DMS79 (cell line): ENCODE measurements around the gene EEF1A2.

ENCODE experiments used
- DNase-seq: peaks from one replicate; lab custom pipeline; 2025; lab: John Stamatoyannopoulos, UW

EEF1A2 gene

DNA sequence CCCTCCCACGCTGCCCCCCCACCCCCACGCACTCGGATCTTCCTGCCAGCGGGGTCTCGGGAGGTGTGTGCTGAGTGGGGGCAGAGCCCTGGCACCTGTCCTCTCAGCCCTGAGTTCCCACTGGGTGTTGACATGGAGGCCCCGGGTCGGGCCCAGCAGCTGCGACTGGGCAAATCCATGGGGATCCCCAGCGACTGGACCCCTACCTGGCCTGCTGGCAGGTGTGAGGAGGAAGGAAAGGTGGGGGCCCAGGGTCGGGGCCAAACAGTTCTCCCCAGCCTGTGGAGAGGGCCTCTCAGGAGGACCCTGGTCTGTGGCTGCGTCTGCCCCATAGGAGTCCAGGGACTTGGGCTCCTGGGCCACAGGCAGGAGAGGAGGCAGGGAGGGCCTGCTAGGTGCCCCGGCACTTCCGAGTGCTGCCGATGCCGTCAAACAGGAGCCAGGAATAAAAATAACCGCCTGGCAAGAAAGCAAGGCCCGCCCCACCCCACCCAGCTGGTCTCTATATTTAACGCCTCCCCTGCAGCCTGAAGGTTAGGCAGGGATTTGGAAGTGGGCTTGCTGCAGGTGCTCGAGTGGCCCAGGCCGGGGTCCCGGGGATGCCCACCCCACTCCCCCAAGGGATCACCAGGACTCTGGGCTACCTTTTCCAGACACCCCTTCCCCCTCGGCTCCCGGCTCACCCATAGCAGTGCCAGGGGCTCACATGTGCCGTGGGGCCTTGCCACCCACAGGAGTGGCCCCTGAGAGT is 1.4 kb upstream of the EEF1A2 start:
- DNase-seq, result no peak

DNA sequence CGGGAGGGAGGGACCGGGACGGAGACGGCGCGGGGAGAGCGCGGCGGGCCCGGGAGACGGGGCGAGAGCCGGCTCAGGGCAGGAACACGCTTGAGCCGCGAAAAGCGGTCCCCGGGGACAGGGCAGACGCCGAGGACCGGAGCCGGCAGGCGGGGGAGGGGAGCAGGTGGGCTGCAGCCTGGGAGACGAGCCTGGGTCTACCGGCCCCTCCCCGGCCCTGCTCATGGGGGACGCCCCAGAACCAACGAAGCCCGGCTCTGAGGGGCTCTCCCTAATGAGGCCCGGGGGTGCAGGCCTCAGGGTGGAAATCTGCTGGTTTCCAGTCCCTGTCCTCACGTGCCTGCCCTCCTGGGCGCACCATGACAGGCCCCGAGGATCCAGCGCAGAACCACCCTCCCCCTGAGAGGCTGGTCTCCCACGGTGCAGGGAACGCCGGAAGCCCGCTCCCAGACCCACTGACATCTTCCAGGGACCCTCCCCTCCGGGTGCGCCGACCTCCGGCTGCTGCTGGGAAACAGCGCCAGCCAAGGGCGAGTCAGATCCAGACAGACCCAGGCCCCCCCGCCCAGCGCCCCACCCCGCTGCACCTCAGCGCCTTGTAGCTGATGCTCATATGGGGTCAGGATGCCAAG is 571 bp upstream of the EEF1A2 start:
- DNase-seq, result no peak

DNA sequence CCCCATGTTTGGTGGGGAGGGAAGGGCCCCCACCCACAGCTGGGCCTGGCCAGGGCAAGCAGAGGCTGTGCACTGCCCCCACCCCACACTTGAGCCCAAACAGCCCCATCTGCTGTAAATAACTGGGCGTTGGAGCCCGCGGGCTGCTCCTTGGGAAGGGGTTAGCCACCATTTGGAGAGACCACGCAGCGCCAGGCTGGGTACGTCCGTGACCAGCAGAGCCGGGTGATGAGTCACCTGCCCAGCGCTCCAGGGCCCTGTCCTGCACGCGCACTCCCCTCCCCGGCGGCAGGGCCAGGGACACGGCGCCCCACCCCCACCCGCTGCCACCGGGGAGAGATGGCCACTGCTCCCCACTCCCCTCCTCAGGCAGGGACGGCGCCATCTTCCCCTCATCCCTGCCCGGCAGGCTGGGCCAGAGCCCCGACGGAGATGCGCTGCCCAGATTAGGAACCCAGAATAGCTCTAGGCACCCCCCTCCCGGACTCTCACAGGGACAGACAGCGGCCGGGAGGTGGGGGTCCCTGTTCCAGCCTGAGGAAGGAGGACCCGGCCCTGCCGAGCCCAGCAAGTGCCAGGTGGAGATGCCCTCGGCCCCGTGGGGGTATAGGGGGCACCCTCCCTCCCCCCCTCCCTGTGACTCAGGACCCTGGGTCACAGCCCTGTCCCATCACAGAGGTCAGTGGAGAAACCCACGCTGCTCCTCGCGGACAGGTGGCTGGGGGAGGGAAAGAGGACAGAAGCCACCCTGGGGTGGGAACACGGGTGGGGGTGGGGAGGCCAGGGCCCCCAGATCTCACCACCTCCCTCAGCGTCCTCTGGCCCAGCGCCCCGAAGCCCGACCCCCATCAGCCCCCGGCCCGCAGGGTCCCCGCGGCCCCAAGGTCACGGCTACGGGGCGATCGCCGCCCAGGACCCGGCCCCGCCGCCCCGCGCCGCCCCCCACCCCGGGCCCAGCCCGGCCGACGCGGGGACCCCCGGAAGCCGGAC is 642 bp downstream of the EEF1A2 start:
- DNase-seq, result peak; percentile 47

DNA sequence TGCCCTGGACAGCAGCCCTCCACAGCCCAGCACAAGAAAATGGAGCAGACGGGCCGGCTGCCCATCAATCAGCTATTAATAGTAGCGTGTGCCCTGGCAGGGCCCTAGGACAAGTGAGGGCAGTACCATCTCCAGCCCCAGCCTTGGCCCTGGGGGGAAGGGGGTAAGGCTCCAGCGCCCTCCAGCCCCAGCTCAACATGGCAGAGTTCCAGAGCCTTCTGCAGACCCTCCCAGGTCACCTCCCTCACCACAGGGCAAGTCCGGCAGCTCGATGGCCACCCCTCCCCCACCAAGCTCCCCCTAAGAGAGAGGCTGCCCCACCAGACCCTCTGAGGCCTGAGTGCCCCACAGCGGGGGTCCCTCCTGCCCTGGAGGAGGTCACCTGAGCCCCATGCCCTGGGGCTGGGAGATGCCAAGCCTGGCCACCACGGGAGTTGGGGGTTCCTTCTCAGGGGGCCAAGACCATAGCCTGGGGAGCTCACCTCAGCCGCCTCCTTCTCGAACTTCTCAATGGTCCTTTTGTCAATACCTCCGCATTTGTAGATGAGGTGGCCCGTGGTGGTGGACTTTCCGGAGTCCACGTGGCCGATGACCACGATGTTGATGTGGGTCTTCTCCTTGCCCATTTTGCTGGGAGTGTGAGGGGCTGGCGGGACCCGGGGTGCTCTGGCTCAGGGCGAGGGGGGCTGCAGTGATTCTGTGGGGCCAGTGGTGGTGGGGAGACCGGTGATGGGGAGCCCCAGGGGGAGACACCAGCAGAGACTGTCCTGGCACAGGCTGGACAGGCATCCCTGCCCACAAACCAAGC is 1.5 kb downstream of the EEF1A2 start:
- no peak for DNase-seq

DNA sequence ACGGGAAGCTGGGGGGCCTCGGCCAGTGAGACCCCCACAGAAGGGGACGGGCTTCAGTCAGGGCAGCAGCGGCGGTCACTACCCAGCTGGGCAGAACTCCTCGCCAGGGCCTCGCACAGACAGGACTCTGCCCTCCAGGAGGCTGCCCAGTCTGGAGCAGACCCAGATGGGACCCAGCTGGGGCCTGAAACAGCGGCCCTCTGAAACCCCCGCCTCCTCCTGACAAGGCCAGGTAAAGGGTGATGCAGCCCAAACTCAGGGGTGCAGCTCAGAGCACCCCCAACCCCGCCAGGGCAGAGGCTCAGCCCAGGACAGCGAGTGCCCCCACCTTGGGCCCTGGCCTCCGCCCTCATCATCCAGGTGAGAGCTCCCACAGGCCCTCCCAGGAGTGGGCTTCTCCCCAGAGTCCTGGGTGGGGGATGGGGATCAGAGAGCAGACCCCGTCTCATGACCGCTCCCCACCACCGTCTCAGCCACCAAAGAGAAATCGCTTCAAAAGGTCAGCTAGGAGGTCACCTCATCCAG is 2.2 kb downstream of the EEF1A2 start:
- no peak for DNase-seq

DNA sequence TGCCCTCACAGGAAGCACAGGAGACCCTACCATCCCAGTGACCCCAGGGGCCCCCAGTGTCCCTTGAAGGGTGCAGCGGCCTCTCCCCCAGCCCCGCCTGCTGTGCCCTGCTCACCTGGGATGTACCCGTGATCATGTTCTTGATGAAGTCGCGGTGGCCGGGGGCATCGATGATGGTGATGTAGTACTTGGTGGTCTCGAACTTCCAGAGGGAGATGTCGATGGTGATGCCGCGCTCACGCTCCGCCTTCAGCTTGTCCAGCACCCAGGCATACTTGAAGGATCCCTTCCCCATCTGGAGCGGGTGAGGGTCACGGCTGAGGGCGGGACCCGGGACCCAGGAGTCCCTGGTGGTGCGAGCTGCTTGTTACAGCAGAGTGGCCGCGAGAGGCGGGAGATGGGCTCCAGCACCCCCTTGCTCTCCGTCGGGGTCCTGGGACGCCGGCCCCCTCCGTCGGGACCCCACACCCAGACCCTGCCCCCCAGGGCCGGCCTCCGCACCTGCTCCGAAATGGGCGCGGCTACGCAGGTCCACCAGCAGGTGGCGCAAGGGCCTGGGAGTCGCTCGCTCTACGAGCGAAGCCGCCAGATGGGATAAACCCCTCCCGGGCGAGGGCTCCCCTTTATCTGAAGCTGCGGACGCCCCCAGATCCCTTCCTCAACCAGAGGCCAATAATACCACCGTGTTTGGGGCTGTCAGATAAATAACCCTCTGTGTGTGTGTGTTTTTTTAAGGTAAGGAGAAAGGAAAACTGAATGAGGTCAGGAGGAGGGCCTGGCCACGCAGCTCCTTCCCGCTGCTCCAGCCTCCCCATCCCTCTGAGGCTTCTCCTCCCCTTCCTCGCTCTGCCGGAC is 2.9 kb downstream of the EEF1A2 start:
- DNase-seq, result no peak

DNA sequence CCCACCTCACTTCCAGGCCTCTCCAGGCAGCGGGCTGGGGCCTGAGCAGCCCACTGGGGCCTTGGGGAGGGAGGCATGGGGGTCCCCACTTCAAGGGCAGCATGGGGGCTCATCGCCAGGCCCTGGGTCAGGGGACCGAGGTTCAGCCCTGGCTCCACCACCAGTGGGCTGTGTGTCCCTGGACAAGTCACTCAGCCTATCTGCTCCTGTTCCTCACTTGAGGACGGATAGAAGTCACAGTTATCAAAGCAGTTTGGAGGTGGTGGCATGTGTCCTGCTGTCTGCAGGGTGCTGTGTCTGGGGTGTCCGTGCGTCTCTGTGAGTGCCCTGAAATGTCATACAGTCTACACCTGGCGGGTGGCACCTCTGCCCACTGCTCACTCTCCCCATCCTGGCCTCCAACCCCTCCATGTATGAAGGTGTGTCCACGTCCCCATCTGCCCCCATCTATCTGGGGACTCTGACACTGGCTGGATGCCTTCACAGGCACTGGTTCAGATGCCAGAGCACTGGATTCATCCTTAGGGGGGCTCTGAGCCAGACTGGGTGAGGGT is 3.6 kb downstream of the EEF1A2 start:
- DNase-seq, result no peak

DNA sequence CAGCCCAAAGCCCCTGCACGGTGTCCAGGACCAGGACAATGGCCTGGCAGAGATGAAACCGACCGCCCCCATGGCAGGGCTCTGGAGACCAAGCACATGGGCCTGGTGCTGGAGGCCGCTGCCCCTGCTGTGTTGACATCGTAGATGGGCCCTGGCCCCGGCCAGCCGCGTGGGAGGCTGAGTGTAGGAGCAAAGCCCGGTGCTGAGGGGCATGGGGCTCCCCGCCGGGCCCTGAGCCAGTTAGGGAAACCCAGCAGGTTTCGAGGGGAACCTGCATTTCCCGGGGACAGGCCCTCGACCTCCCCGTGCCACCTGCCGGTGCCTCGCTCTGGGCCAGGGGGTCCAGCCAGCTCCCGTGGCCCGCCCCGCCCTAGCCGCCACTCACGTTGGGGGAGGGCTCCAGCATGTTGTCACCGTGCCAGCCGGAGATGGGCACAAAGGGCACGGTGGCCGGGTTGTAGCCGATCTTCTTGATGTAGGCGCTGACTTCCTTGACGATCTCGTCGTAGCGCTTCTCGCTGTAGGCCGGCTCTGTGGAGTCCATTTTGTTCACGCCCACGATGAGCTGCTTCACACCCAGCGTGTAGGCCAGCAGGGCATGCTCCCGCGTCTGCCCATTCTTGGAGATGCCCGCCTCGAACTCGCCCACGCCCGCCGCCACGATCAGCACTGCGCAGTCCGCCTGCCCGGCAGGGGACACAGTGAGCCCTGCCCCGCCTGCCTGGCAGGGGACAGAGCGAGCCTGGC is 4.3 kb downstream of the EEF1A2 start:
- DNase-seq, result no peak

DNA sequence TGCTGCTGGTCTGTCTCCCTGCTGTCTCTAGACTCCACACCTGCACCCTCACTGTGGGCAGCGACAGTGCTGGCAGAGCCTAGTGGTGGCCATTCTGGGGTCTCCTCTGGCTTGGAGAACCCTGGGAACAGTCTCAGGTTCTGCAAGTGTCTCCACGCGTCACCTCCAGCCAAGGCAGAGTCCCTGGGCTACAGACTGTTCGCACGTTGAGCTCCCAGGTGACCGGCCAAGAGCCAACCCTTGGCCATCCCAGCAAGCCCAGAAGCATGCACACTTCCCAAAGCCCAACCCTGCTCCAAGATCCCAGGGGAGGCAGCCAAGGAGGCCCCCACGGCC is 4.8 kb downstream of the EEF1A2 start:
- no peak for DNase-seq

DNA sequence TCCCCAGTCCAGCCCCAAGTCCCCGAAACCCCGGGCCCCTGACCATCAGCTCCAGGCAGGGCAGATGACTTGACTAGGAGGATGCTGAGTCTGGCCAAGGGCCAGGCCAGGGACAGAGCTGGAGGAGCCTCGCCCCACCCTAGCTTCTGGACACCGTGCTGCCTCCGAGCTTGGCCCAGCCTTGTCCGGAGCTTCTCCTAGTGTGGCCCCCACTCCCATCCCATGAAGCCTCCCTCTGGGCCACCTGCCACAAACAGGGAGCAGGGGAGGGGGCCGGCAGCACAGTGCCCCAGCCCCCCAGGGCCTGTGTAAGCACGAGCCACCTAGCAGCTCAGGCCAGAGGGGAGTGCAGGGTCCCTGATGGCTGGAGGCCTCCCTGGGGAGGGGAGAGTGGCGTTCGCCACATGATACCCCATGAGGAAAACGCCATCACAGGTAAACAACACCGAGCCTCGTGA is 5.3 kb downstream of the EEF1A2 start:
- DNase-seq, result no peak

DNA sequence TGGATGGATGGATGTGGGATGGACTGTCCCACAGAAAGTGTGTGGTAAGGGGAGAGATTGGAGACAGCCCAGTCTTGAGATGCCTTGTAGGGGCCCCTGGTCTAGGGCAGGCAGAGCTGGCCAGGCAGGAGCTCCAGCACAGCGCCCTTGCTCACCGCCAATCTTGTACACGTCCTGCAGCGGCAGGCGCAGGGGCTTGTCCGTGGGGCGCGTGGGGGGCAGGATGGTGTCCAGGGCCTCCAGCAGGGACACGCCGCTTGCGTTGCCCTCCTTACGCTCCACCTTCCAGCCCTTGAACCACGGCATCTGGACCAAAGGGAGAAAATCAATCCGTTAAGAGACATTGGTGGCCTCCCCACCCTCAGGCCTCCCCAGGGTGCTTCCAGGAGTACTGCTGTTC is 5.9 kb downstream of the EEF1A2 start:
- DNase-seq, result no peak

DNA sequence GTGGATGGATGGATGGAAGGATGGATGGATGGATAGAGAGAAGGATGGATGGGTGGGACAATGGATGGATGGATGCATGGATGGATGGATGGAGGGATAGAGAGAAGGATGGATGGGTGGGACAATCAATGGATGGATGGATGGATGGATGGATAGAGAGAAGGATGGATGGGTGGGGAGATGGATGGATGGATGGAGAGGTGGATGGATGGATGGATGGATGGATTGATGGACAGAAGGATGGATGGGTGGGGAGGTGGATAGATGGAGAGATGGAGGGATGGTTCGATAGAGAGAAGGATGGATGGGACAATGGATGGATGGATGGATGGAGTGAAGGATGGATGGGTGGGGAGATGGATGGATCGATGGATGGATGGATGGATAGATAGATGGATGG is 6.4 kb downstream of the EEF1A2 start:
- no peak for DNase-seq

DNA sequence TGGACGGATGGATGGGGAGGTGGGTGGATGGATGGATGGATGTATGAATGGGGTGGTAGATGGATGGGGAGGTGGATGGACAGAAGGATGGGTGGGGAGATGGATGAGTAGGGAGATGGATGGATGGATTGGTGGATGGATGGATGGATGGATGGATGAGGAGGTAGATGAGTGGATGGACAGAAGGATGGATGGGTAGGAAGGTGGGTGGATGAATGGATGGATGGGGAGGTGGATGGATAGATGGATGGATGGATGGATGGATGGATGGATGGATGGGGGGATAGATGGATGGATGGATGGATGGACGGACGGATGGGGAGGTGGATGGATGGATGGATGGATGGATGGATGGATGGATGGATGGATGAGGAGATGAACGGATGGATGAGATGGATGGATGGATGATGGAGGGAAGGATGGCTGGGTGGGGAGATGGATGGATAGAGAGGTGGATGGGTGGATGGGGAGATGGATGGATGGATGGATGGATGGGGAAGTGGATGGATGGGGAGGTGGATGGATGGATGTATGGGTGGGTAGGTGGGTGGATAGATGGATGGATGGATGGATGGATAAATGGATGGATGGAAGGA is 7.2 kb downstream of the EEF1A2 start:
- no peak for DNase-seq

DNA sequence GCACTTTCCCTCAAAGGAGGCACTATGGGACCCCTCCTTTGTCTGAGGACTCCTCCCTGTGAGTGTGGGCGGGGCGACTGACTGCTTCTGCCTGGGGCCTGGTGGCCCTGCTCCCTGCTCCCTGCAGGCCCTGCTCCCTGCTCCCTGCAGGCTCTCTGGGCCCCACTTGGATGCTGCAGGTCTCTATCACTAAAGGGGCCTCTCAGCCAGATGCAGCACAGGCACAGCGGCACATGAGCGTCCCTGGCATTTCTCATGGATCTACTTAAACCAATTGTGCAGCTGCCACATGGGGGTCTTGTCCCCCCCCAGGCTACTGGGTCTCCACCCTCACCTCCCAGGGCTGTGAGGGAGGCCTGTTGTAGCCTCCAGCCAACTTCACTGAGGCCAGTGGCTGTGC is 7.8 kb downstream of the EEF1A2 start:
- no peak for DNase-seq

DNA sequence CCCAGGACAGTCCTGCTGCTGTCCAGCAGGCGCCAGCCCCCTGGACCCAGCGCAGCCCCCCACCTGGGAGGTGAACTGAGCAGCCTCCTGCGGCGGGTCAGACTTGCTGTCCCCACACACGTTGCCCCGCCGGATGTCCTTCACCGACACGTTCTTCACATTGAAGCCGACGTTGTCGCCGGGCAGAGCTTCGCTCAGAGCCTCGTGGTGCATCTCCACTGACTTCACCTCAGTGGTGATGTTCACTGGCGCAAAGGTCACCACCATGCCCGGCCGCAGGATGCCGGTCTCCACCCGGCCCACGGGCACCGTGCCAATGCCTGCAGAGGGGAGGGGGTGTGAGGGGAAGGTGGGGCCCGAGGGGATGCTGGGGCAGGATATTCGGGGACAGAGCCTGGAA is 8.5 kb downstream of the EEF1A2 start:
- no peak for DNase-seq

DNA sequence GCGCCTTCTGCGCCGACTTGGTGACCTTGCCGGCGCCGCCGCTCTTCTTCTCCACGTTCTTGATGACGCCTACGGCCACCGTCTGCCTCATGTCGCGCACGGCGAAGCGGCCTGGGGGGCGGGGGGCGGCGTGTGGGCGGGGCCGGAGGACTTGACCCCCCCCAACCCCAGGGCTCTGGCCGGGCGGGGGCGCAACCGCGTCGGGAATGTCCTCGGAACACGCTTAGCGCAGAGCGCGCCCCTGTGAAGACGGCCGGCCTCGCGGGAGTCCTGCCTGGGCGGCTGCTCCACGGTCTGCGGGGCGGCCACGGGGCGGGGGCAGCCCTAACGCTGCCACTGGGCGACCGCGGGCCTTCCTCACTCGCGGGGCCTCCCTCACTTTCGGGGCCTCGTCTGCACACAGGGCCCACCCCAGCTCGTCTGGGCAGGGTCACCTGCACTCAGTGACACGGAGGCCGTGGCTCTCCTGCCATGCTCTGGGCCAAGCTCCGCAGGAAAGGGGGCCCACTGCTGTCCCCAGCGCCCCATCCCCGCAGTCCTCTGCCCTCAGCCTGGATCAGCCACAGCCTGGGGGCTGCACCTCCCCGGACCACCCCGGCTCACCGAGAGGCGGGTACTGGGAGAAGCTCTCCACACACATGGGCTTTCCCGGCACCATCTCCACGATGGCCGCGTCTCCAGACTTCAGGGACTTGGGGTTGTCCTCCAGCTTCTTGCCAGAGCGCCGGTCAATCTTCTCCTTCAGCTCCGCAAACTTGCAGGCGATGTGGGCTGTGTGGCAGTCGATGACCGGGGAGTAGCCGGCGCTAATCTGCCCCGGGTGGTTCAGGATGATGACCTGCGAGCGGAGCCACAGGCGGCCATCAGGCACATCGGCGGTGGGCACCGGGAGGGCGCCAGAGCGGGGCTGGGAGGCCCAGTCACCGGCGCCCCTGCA is 10.3 kb downstream of the EEF1A2 start:
- DNase-seq, result no peak

DNA sequence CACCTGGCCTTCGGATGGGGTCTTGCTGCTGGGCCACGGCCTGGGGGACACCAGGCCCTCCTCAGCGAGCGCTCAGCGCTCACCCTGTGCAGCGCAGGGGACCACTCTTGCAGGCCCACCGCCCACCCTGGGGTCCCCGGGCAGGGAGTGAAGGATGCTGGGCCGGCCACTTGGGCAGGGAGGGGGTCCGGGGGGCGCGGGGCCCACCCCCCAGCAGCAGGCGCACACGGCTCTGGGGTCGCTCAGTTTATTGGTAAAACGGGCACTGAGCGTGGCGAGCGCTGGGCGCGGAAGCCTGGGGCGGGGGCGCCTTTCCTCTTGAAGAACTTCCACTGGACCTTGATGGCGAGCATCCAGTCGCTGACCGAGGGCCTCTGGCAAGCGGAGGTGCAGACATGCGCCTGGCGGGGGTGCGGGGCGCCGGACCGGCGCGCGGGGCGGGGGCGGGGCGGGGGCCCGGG is 11.1 kb downstream of the EEF1A2 start:
- no peak for DNase-seq
